Uterus (tissue), 4 donors: Measurements from ENCODE around the gene KCNQ1. TPM values are rescaled to one million over a fixed set of nuclear protein-coding genes. Genes with fewer than 3 reads are reported as not detected.
A peak's percentile ranks its signal among the peaks of the same experiment; 100 is the strongest.

Source experiments
- DNase-seq, 2 donors: peaks; one replicate each; pipeline ENCODE4 v3.0.0-alpha.2; 2019 to 2020
- H3K27ac ChIP-seq, 2 donors: fragments of 200-600 bp; sonication (generic); 1 replicate in 1 of 2; 2 replicates in 1 of 2; pipeline ENCODE4 v1.5.1; 2016 to 2018
- H3K27me3 ChIP-seq, 2 donors: fragments of 200-600 bp; sonication (generic); one replicate each; pipeline ENCODE4 v1.5.1; 2018 to 2019; ENCODE audit warnings: control low read depth in 1 of 2
- H3K36me3 ChIP-seq, 2 donors: fragments of 200-600 bp; sonication (generic); one replicate each; pipeline ENCODE4 v1.5.1; 2019; ENCODE audit warnings: control low read depth in 1 of 2
- H3K4me1 ChIP-seq, 2 donors: fragments of 200-600 bp; sonication (generic); one replicate each; pipeline ENCODE4 v1.5.1; 2018 to 2019; ENCODE audit warnings: control low read depth in 1 of 2
- H3K4me3 ChIP-seq, 2 donors: fragments of 200-600 bp; sonication (generic); 1 replicate in 1 of 2; 2 replicates in 1 of 2; pipeline ENCODE4 v1.5.1; 2018 to 2019; ENCODE audit warnings: mild to moderate bottlenecking in 1 of 2
- H3K9me3 ChIP-seq, 2 donors: fragments of 200-600 bp; sonication (generic); one replicate each; pipeline ENCODE4 v1.5.1; 2019; ENCODE audit warnings: control low read depth in 1 of 2
- CTCF ChIP-seq, 4 experiments: fragments of 200-600 bp in 2 of 4; fragments of 450-650 bp in 2 of 4; sonication (generic) in 2 of 4; IDR thresholded peaks; one replicate each; pipeline ENCODE4 v1.5.1; 2016 to 2019; ENCODE audit warnings: antibody characterized with exemption in 4 of 4, mild to moderate bottlenecking in 2 of 4, moderate library complexity in 1 of 4
- POLR2A ChIP-seq, 2 donors: fragments of 450-650 bp; IDR thresholded peaks; one replicate each; pipeline ENCODE4 v1.6.1; 2016; ENCODE audit warnings: antibody characterized with exemption in 2 of 2, mild to moderate bottlenecking in 1 of 2, moderate library complexity in 1 of 2
- intact Hi-C: fragments of 100-400 bp; cut with DNase I; formaldehyde crosslinking; loops from one replicate; pipeline ENCODE4 v1.15.1; 2023; ENCODE audit warnings: low total_unique reads
- total RNA-seq, 4 donors: library from RNA; depleted of rRNA in 3 of 4; stranded (reverse); fragments of >200 nt in 3 of 4; gene quantifications; one replicate each; pipeline versions ENCODE4 v1.1.0 to v1.2.4, GENCODE V29; 2014 to 2023
- donor health status: DM: yes; HTN: yes; CAD: no.

The KCNQ1 gene
- total RNA-seq, 4 donors from 2014 or later, result 2.6 to 10.4 (median 5.4) TPM

- Histone ChIP-seq H3K27ac (no peak overlapping the region), H3K4me3 (no peak overlapping the region), H3K4me1 (no peaks in the 10 kb centered on the region), H3K36me3 (no peaks in the 10 kb centered on the region), H3K9me3 (peaks cover 0 to 4% of the 10 kb centered on the region in 2 donors), H3K27me3 (no peaks in the 10 kb centered on the region)
- TF ChIP-seq CTCF (IDR thresholded peaks at IDR 0.05) (no peak), POLR2A (IDR thresholded peaks at IDR 0.05) (no peak)
- DNase-seq, result no peak
- intact Hi-C loops, result no loop called here
Observed at GRCh38 chr11:2663506-2663905, 218.7 kb downstream of the KCNQ1 start.

- TF ChIP-seq CTCF (IDR thresholded peaks at IDR 0.05) (no peak), POLR2A (IDR thresholded peaks at IDR 0.05) (no peak)
- intact Hi-C loops, result no loop called here
- Histone ChIP-seq H3K4me3 (no peak overlapping the region), H3K27me3 (no peaks in the 10 kb centered on the region), H3K9me3 (peaks cover 0 to 4% of the 10 kb centered on the region in 2 donors), H3K4me1 (no peaks in the 10 kb centered on the region), H3K27ac (no peak overlapping the region), H3K36me3 (no peaks in the 10 kb centered on the region)
- no peak for DNase-seq
Observed at GRCh38 chr11:2663915-2664314, 219.1 kb downstream of the KCNQ1 start.

GRCh38 chr11:2664376-2664775, 219.6 kb downstream of the KCNQ1 start:
- intact Hi-C loops, result no loop called here
- Histone ChIP-seq H3K36me3 (no peaks in the 10 kb centered on the region), H3K27me3 (no peaks in the 10 kb centered on the region), H3K27ac (no peak overlapping the region), H3K4me1 (no peaks in the 10 kb centered on the region), H3K9me3 (peaks cover 0 to 4% of the 10 kb centered on the region in 2 donors), H3K4me3 (no peak overlapping the region)
- TF ChIP-seq POLR2A (IDR thresholded peaks at IDR 0.05) (no peak), CTCF (IDR thresholded peaks at IDR 0.05) (no peak)
- no peak for DNase-seq

GRCh38 chr11:2664791-2665525, 220.2 kb downstream of the KCNQ1 start:
- no peaks in the 10 kb centered on the region for H3K4me1 ChIP-seq
- no peak for TF ChIP-seq CTCF (IDR thresholded peaks at IDR 0.05)
- no peak for TF ChIP-seq POLR2A (IDR thresholded peaks at IDR 0.05)
- H3K27me3 ChIP-seq, result no peaks in the 10 kb centered on the region
- no peak for DNase-seq
- no peaks in the 10 kb centered on the region for H3K36me3 ChIP-seq
- H3K27ac ChIP-seq, result no peak overlapping the region
- H3K9me3 ChIP-seq, result peaks cover 0 to 4% of the 10 kb centered on the region in 2 donors
- intact Hi-C loops, result no loop called here
- H3K4me3 ChIP-seq, result no peak overlapping the region

- DNase-seq, result peak in 1 of 2 donors; percentile 11
- H3K9me3 ChIP-seq, result no peaks in the 10 kb centered on the region
Observed at GRCh38 chr11:2665526-2666400, 221.0 kb downstream of the KCNQ1 start.

More at GRCh38 chr11:2665526-2666400, 221.0 kb downstream of the KCNQ1 start:
- intact Hi-C loops, result no loop called here
- no peaks in the 10 kb centered on the region for H3K4me1 ChIP-seq
- no peak overlapping the region for H3K27ac ChIP-seq
- H3K27me3 ChIP-seq, result no peaks in the 10 kb centered on the region
- no peaks in the 10 kb centered on the region for H3K36me3 ChIP-seq
- H3K4me3 ChIP-seq, result no peak overlapping the region
- TF ChIP-seq CTCF (IDR thresholded peaks at IDR 0.05) (no peak), POLR2A (IDR thresholded peaks at IDR 0.05) (no peak)
